GM12865 (cell line): ENCODE data around the gene SEPTIN5.
A peak's percentile ranks its signal among the peaks of the same experiment; 100 is the strongest.

Experiments used
- DNase-seq: peaks from one replicate; pipeline ENCODE4 v3.0.0; 2010; ENCODE audit warnings: low read depth
- H3K4me3 ChIP-seq: 2 replicates; pipeline ENCODE4 v1.5.1; 2011; ENCODE audit warnings: mild to moderate bottlenecking, low read depth, low read length, control low read depth
- TF ChIP-seq, protein P1 (sequence below): IDR thresholded peaks from 2 replicates; pipeline ENCODE4 v1.5.1; 2011; ENCODE audit warnings: low read length, control low read depth, low read depth, inconsistent platforms; ENCODE audit not compliant: insufficient read depth; ENCODE audit errors: missing control alignments

Gene SEPTIN5

DNA sequence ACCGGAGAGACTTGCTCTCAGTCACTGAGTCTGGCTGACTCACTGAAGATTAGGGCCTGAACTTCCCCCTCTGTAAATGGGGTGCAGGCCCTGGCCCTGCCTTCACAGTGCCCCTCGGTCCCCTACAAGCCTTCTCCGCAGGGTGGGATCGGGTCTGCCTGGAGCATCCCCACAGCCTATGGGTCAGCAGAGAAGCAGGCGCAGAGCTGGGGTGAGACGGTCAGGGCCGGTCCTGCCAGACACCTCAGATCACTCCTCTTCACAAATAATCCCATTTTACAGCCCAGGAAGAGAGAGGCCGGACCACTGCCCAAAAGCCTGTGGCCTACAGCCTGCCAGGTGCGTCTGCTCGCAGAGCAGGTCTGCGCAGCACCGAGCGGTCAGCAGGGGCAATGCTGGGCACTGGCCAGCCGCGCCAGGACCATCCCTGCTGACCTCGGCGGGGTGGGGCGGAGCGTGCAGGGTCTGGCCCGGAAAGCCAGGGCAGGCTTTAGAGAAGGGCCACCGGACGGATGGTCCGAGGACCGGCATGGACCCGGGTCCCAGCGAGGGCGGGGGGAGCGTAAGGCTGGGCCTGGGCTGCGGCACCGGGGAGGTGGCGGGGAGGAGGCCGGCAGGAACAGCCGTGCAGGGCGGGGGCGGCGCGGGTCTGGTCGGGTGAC is 522 bp upstream of the SEPTIN5 start:
- DNase-seq: no peak
- H3K4me3 ChIP-seq: no peak overlapping the region
- TF ChIP-seq, protein P1, sequence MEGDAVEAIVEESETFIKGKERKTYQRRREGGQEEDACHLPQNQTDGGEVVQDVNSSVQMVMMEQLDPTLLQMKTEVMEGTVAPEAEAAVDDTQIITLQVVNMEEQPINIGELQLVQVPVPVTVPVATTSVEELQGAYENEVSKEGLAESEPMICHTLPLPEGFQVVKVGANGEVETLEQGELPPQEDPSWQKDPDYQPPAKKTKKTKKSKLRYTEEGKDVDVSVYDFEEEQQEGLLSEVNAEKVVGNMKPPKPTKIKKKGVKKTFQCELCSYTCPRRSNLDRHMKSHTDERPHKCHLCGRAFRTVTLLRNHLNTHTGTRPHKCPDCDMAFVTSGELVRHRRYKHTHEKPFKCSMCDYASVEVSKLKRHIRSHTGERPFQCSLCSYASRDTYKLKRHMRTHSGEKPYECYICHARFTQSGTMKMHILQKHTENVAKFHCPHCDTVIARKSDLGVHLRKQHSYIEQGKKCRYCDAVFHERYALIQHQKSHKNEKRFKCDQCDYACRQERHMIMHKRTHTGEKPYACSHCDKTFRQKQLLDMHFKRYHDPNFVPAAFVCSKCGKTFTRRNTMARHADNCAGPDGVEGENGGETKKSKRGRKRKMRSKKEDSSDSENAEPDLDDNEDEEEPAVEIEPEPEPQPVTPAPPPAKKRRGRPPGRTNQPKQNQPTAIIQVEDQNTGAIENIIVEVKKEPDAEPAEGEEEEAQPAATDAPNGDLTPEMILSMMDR: no peak

DNA sequence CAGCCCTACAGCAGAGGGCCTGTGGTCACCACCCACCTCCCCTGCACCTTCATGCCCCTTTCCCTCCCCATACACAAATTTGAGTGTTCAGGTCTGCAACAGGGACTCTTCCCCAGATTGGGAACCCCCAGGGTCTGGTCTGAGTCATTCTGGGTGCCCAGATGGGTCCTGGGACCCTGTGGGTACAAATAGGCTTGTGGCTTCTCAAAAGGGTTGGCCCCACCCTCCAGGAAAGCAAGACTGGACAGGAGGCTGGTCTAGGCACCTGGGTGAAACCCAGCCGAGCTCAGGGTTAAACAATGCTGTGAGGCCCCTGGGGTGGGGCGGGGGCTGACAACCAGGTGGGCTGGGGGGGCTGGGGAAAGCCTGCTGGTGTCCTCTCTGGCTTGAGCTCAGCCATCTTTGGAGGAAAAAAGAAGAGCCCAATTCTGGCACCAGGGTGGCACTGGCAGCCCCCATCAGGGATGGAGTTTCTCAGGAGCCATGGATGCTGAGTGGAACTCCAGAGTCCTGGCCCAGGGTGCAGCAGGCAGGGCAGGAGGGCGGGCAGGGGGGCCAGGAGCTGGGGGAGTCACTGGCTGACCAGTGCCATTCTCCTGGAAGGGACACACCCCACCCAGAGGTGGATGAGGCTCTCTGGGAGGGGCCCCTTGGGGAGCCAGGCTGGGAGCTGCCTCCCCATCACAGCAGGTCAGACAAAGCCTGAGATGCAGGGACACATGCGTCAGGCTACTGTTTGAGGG is 1.1 kb downstream of the SEPTIN5 start:
- peak; percentile 38 for DNase-seq
- H3K4me3 ChIP-seq: no peak overlapping the region
- TF ChIP-seq, protein P1: no peak

DNA sequence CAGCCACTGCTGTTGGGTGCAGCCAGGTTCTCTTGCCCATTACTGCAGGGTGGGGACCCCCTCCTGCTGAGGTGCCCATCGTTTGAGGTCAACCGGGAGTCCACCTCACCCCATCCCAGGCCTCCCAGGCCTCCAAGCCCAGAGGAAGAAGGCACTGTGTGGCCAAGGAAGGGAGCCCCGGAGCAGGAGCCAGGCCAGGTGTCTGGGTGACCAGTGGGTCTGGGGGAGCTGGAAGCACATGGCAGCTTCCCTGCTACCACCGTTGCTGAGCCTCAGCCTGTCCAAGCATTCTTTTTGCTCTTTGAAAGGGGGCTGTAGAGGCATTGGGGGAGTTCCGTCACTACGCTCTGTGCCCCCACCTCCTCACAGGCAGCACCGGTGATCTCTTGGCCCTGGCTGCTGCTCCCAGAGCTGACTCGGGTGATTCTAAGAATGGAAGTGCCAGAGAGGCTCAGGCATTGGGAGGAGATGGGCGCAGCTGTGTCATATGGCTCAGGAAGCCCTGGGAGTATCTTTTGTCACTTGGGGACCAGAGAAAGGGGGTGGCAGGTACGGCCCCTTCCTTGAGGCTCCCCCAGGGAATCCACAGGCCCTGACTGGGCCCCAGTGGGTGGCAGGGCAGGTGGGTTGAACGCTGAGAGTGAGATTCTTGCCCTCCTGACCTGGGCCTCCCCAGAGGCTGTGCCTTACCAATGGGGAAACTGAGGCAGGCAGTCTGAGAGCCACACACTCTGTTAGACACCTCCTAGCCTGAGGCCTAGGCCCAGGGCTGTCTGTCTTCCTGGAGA is 1.9 kb downstream of the SEPTIN5 start:
- DNase-seq: no peak
- TF ChIP-seq, protein P1: no peak
- no peak overlapping the region for H3K4me3 ChIP-seq

DNA sequence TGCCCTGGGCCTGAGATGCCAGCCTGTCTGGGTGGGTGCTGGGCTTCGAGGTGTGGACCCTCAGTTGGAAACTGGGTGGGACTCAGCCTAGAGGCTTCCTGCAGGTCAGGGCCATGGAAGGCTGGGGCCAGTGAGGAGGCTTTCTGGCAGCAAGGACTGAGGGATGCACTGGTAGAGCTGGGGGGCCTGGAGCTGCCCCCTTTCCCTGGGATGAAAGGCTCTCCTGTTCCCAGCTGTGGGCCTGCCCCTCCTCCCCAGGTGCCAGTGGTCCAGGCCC is 2.5 kb downstream of the SEPTIN5 start:
- DNase-seq: no peak
- H3K4me3 ChIP-seq: no peak overlapping the region
- TF ChIP-seq, protein P1: no peak

DNA sequence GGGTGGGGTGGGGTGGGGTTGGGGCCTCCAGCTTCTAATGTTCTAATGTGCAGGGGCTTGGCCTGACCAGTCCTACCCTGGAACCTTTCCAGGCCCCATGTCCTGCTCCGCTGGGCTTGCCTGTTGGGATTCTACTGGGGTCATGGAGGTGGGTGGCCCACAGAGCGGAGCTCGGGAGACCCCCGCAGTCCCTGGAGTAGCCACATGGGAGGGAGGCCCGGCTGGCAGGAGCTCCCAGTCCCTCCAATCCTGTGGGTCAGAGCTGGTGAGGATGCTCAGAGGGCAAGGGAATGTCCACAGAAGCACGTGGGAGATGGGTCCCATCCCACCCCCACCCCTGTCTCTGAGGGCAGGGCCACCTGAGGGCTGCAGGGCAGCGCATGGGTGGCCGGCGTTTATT is 2.9 kb downstream of the SEPTIN5 start:
- TF ChIP-seq, protein P1: no peak
- no peak overlapping the region for H3K4me3 ChIP-seq
- no peak for DNase-seq

DNA sequence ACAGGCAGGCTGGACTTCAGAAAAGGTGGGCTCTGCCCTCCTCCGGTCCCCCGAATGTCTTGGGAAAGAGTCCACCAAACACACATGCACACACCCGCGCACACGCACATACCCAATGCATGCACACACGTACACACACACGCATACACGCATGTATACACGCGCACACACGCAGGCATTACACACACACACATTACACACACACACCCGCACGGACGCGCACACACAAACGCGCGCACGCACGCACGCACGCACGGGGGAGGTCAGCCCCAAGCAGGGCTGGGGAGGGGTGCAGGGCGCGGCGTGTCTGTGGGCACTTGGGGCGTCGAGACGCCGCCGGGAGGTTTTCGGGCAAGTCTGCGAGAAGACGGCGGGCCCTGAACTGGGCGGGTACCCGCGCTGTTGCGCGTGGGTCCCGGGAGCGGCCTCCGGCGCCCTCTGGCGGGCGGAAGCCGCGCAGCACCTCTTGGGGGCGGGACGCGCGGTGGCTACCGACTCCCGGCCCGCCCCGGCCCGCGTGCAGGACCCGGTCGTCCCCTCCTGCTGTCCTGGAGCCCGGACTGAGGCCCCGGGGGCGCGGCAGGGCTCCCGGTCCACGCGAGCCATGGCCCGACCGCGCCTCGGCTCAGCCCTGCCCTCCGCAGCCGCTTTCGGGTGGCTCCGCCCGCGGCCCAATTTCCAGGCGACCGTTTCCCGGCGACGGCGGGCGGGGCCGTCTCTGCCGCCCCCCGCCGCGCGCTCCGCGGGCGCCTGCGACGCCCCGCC is 3.6 kb downstream of the SEPTIN5 start:
- H3K4me3 ChIP-seq: peak overlapping the region; percentile 32; the same call in 1 of the 2 replicates
- DNase-seq: peak; percentile 57
- TF ChIP-seq, protein P1: peak; percentile 88
